GM12878 (cell line): Measurements from ENCODE around the gene VPS13C. TPM values are rescaled to one million over a fixed set of nuclear protein-coding genes. Genes with fewer than 3 reads are reported as not detected.
A peak's percentile ranks its signal among the peaks of the same experiment; 100 is the strongest.

Experiments
- ATAC-seq: fragments of 200-7000 bp; cut with Tn5 transposase; 3 replicates; pipeline ENCODE4 v1.9.1; 2020; ENCODE audit warnings: mild to moderate bottlenecking, moderate library complexity
- BruUV-seq: library from RNA; stranded (reverse); fragments of 400-500 nt; replicated peaks from 2 replicates; lab custom pipeline; 2021; lab: Mats Ljungman, UMichigan
- CTCF ChIA-PET: fragments of 300-600 bp; sonication (Branson Sonifier 250); formaldehyde crosslinking; extraction: SDS; loops from one replicate; lab custom pipeline; 2021; ENCODE audit warnings: inconsistent platforms; lab: Yijun Ruan, JAX
- POLR2A ChIA-PET: fragments of 350-600 bp; formaldehyde crosslinking; extraction: SDS; loops from one replicate; lab custom pipeline; 2021; ENCODE audit warnings: inconsistent platforms; lab: Charles Lee
- RAD21 ChIA-PET: fragments of 300-600 bp; sonication (Branson Sonifier 250); formaldehyde crosslinking; loops from one replicate; lab custom pipeline; 2023; ENCODE audit warnings: antibody characterized with exemption; ENCODE audit not compliant: unreplicated experiment; lab: Charles Lee
- SMC1A ChIA-PET: fragments of 300-600 bp; sonication (Branson Sonifier 250); formaldehyde crosslinking; loops from one replicate; lab custom pipeline; 2023; ENCODE audit not compliant: unreplicated experiment, uncharacterized antibody; lab: Charles Lee
- DNase-seq: peaks from one replicate; pipeline ENCODE4 v3.0.0-alpha.2; 2011; ENCODE audit warnings: low read depth, low spot score
- FAIRE-seq: peaks from 3 replicates; lab custom pipeline; 2011; peaks lifted over from hg19 to GRCh38; lab: Jason Lieb, UNC
- H2AFZ ChIP-seq: 2 replicates; pipeline ENCODE4 v1.6.0; 2011; ENCODE audit warnings: low read depth, low read length, control low read depth; ENCODE audit not compliant: control insufficient read depth
- H3K27ac ChIP-seq: 2 replicates; pipeline ENCODE4 v1.5.1; 2011; ENCODE audit warnings: control low read depth; ENCODE audit not compliant: control insufficient read depth, insufficient read depth
- H3K27me3 ChIP-seq, 2 experiments: replicated peaks in 1 of 2; 2 replicates each; pipeline versions ENCODE4 v1.6.0 to v1.6.1; 2011; ENCODE audit warnings: low read length in 1 of 2; ENCODE audit not compliant: control insufficient read depth in 2 of 2, insufficient read depth in 2 of 2
- H3K36me3 ChIP-seq, 2 experiments: 2 replicates each; pipeline ENCODE4 v1.5.1; 2011; ENCODE audit warnings: low read length in 1 of 2; ENCODE audit not compliant: control insufficient read depth in 2 of 2, insufficient read depth in 2 of 2
- H3K4me1 ChIP-seq: 2 replicates; pipeline ENCODE4 v1.6.1; 2011; ENCODE audit warnings: mild to moderate bottlenecking, low read length, moderate library complexity, mixed read lengths; ENCODE audit not compliant: control insufficient read depth, insufficient read depth
- H3K4me2 ChIP-seq: 2 replicates; pipeline ENCODE4 v1.6.0; 2011; ENCODE audit warnings: control low read depth; ENCODE audit not compliant: control insufficient read depth, insufficient read depth
- H3K4me3 ChIP-seq: fragments of 200-600 bp; sonication (generic); 2 replicates; pipeline ENCODE4 v1.5.1; 2016
- H3K79me2 ChIP-seq: 2 replicates; pipeline ENCODE4 v1.6.0; 2011; ENCODE audit warnings: low read length; ENCODE audit not compliant: control insufficient read depth, insufficient read depth
- H3K9ac ChIP-seq: 2 replicates; pipeline ENCODE4 v1.8.0; 2011; ENCODE audit warnings: low read length, control low read depth, mixed read lengths; ENCODE audit not compliant: control insufficient read depth, insufficient read depth
- H3K9me3 ChIP-seq: replicated peaks from 3 replicates; pipeline ENCODE4 v1.5.1; 2011; ENCODE audit warnings: mild to moderate bottlenecking, low read length; ENCODE audit not compliant: control insufficient read depth, insufficient read depth
- H4K20me1 ChIP-seq: 2 replicates; pipeline ENCODE4 v1.6.0; 2011; ENCODE audit not compliant: control insufficient read depth, insufficient read depth
- EP300 ChIP-seq, 2 experiments: fragments of 150-350 bp in 1 of 2; IDR thresholded peaks; 2 replicates each; pipeline ENCODE4 v1.6.1; 2011 to 2012; ENCODE audit warnings: low read depth in 2 of 2, low read length in 2 of 2, borderline replicate concordance in 1 of 2, improper control_type of control experiment in 1 of 2, inconsistent platforms in 1 of 2; ENCODE audit not compliant: control insufficient read depth in 1 of 2
- MEF2B ChIP-seq: fragments of 450-650 bp; IDR thresholded peaks from 2 replicates; pipeline ENCODE4 v1.6.1; 2018; ENCODE audit warnings: mild to moderate bottlenecking, moderate library complexity; ENCODE audit not compliant: partially characterized antibody, poor library complexity, severe bottlenecking
- MTA2 ChIP-seq: fragments of 450-650 bp; IDR thresholded peaks from 2 replicates; pipeline ENCODE4 v1.6.1; 2016; ENCODE audit warnings: low read depth, mild to moderate bottlenecking, moderate library complexity
- NR2F1 ChIP-seq: fragments of 450-650 bp; conservative IDR thresholded peaks from 2 replicates; pipeline ENCODE4 v1.6.1; 2017; ENCODE audit warnings: mild to moderate bottlenecking
- RCOR1 ChIP-seq: conservative IDR thresholded peaks from 2 replicates; pipeline ENCODE4 v1.6.1; 2012; ENCODE audit warnings: low read depth, low read length, improper control_type of control experiment
- RELB ChIP-seq: fragments of 450-650 bp; IDR thresholded peaks from 2 replicates; pipeline ENCODE4 v1.6.1; 2017; ENCODE audit warnings: low read depth, mild to moderate bottlenecking, moderate library complexity
- SMARCA5 ChIP-seq: fragments of 450-650 bp; IDR thresholded peaks from 2 replicates; pipeline ENCODE4 v1.6.1; 2017; ENCODE audit warnings: mild to moderate bottlenecking
- SPI1 ChIP-seq: IDR thresholded peaks from 2 replicates; pipeline ENCODE4 v1.6.1; 2011; ENCODE audit warnings: low read depth, mild to moderate bottlenecking, low read length, moderate library complexity, borderline replicate concordance; ENCODE audit not compliant: insufficient read depth
- WGBS: methylation state at CpG from one replicate; pipeline ENCODE4 v1.1.6; 2016; ENCODE audit warnings: low lambda C conversion rate; ENCODE audit not compliant: insufficient replicate concordance, insufficient coverage; ENCODE audit errors: missing lambda C conversion rate; 5-methylcytosine and 5-hydroxymethylcytosine counted together
- in situ Hi-C: fragments of 300-500 bp; cut with MboI; formaldehyde crosslinking; loops from 9 replicates; pipeline ENCODE4 v1.14.3; 2018; ENCODE audit warnings: mixed read lengths
- intact Hi-C: fragments of 100-400 bp; cut with micrococcal nuclease; formaldehyde crosslinking; loops from one replicate; pipeline ENCODE4 v1.14.2; 2022; ENCODE audit not compliant: unreplicated experiment
- polyA plus RNA-seq, 11 experiments: library from polyadenylated mRNA; depleted of rRNA in 4 of 11; unstranded in 6 of 11; stranded (reverse) in 5 of 11; fragments of >200 nt; fragmentation: Nextera tagmentation in 4 of 11; fragmentation: Illumina TruSeq in 1 of 11; extraction: Ambion mirVana in 4 of 11; extraction: Trizol in 1 of 11; gene quantifications; 1 replicate in 1 of 11; 2 replicates in 10 of 11; pipeline versions ENCODE4 v1.2.1 to v1.2.3, GENCODE V29; 2011 to 2016; ENCODE audit warnings: inconsistent platforms in 2 of 11, missing spikeins in 2 of 11, low read depth in 1 of 11
- total RNA-seq, 4 experiments: library from RNA; depleted of rRNA in 3 of 4; stranded (reverse); fragments of >200 nt in 3 of 4; fragmentation: Illumina TruSeq in 1 of 4; extraction: Trizol in 1 of 4; gene quantifications; 2 replicates each; pipeline versions ENCODE4 v1.2.1 to v1.2.3, GENCODE V29; 2013 to 2021

VPS13C gene
- total and polyA plus RNA-seq, 10 of the 15 experiments (the other 5 are each of a cell fraction or from before 2014, with no cell fraction given), result 9.3 to 53.1 (median 31.8) TPM

DNA sequence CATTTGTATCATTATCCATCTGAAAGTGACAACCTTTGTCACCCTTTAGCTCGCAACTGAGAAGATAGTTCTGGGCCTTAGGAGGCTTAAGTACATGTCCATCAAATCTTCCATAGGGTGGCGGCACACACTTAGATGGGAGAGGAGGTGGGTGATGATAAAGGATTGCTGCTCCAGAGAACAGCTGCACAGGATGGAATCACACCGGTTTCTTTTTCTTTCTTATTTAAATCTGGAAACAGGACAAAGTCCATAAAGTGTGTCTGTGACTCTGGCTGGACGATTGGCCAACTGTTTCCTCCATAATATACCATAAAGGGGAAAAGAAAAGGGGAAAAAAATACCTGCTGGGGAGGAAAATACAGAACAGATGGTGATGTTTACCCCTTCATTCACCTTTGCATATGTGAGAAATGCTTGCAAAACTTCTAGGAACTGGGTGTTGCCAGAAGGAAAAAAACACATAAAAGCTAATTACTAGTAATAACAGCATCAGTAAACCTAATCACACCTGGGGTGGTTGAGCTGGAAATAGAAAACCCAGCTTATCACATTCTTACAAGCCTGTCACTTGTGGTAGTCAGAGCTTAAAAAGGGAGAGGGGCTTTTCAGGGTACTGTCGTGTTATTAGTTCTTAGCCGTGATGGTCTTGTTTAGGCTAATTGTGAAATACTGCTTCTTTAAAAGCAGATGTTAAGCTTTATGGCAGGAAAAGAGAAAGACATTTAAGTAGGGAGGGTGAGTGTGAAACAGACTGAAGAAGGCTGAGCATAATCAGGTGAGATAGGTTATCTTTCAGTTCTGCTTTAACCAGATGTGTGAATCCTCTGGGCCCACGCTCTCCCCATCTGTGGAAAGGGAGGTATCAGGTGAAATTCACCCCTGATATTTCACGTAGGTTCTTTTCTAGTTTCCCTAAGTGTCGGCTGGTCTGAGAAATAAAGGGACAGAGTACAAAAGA, 23.2 kb upstream of the VPS13C start:
- no peaks in the 10 kb centered on the region for H3K9me3 ChIP-seq
- no peaks in the 10 kb centered on the region for H3K4me1 ChIP-seq
- H4K20me1 ChIP-seq, result no peaks in the 10 kb centered on the region
- H3K27me3 ChIP-seq, result no peaks in the 10 kb centered on the region
- intact Hi-C loops, result no loop called here
- H3K4me3 ChIP-seq, result no peak overlapping the region
- ChIA-PET RAD21 (interaction anchor here (0.6 kb wide), 1 partner anchor 1308 kb away, joined by 4 read pairs; no protein-coding TSS in a partner anchor), POLR2A (no interaction called here)
- DNase-seq, result no peak
- H3K9ac ChIP-seq, result no peak overlapping the region
- TF ChIP-seq SPI1, result peak; percentile 25; the same call in 1 of the 2 replicates
- TF ChIP-seq RCOR1, result no peak
- TF ChIP-seq MTA2, result peak; percentile 63
- 0 out of 2 replicates have a peak, but pooled peaks have one; percentile 25 for TF ChIP-seq NR2F1
- TF ChIP-seq MEF2B, result peak; percentile 48
- no peak for TF ChIP-seq SMARCA5
- peak; percentile 46; the same call in 1 of the 2 replicates for TF ChIP-seq RELB
- peak in 1 of 2 experiments; percentile 42; a peak in 1 of 4 replicates for TF ChIP-seq EP300 (IDR thresholded peaks at IDR 0.05; ENCODE audit: borderline replicate concordance in 1 of 2, control insufficient read depth in 1 of 2, low read depth in 2 of 2, low read length in 2 of 2)
- TF ChIP-seq, all 136 proteins: peak for 6
- CTCF ChIA-PET, result interaction anchor here (0.6 to 1.4 kb wide), 5 partner anchors 11 to 1498 kb away, joined by 3 to 5 read pairs (median 4); no protein-coding TSS in a partner anchor
- in situ Hi-C loops, result no loop called here
- no peak overlapping the region for H3K4me2 ChIP-seq
- H2AFZ ChIP-seq, result no peak overlapping the region
- WGBS, result 32% methylated on average over 9 of the region's 9 CpGs
- ATAC-seq (peak; percentile 44; the same call in 1 of the 3 replicates), FAIRE-seq (no peak)
- SMC1A ChIA-PET, result interaction anchor here (0.7 to 2.1 kb wide), 4 partner anchors 8 to 15 kb away, joined by 3 to 5 read pairs (median 3); no protein-coding TSS in a partner anchor
- BruUV-seq, result no TSS peak
- H3K27ac ChIP-seq, result no peak overlapping the region
- no peaks in the 10 kb centered on the region for H3K36me3 ChIP-seq
- no peaks in the 10 kb centered on the region for H3K79me2 ChIP-seq
